Panc1 (cell line): ENCODE data around the gene KCNIP4. TPM values are rescaled to one million over a fixed set of nuclear protein-coding genes. Genes with fewer than 3 reads are reported as not detected.

ENCODE experiments used
- ATAC-seq: fragments of 200-7000 bp; cut with Tn5 transposase; 2 replicates; pipeline ENCODE4 v1.9.1; 2020; ENCODE audit warnings: mild to moderate bottlenecking, moderate library complexity
- BruUV-seq: library from RNA; stranded (reverse); fragments of 400-500 nt; replicated peaks from 2 replicates; lab custom pipeline; 2021; lab: Mats Ljungman, UMichigan
- CTCF ChIA-PET: fragments of 300-600 bp; sonication (Branson Sonifier 250); formaldehyde crosslinking; loops from one replicate; lab custom pipeline; 2022; ENCODE audit warnings: antibody characterized with exemption; lab: Charles Lee
- POLR2A ChIA-PET: fragments of 300-600 bp; sonication (Branson Sonifier 250); formaldehyde crosslinking; loops from one replicate; lab custom pipeline; 2022; ENCODE audit warnings: antibody characterized with exemption; lab: Charles Lee
- DNase-seq: peaks from one replicate; pipeline ENCODE4 v3.0.0-alpha.2; 2010; ENCODE audit warnings: low read depth, low spot score
- H3K27ac ChIP-seq: 2 replicates; pipeline ENCODE4 v1.5.1; 2011; ENCODE audit warnings: mild to moderate bottlenecking, low read length, inconsistent platforms
- H3K27me3 ChIP-seq: fragments of 200-500 bp; sonication (Bioruptor generic); 2 replicates; pipeline ENCODE4 v1.6.0; 2014; ENCODE audit warnings: low read length, inconsistent platforms; ENCODE audit not compliant: control insufficient read depth, insufficient read depth
- H3K36me3 ChIP-seq: fragments of 200-500 bp; sonication (Bioruptor generic); 2 replicates; pipeline ENCODE4 v1.5.1; 2014; ENCODE audit warnings: inconsistent platforms, mild to moderate bottlenecking, low read length, moderate library complexity; ENCODE audit not compliant: control insufficient read depth, insufficient read depth
- H3K4me1 ChIP-seq: 2 replicates; pipeline ENCODE4 v1.5.1; 2011; ENCODE audit warnings: inconsistent platforms, mild to moderate bottlenecking, low read length, moderate library complexity; ENCODE audit not compliant: control insufficient read depth, insufficient read depth
- H3K4me3 ChIP-seq, 2 experiments: 2 replicates each; pipeline ENCODE4 v1.5.1; 2011 to 2012; ENCODE audit warnings: low read depth in 2 of 2, low read length in 2 of 2, mild to moderate bottlenecking in 2 of 2, inconsistent platforms in 1 of 2, moderate library complexity in 1 of 2
- H3K9me3 ChIP-seq: fragments of 200-500 bp; sonication (Bioruptor generic); 2 replicates; pipeline ENCODE4 v1.5.1; 2014; ENCODE audit warnings: low read depth, mild to moderate bottlenecking, inconsistent platforms, low read length, moderate library complexity; ENCODE audit not compliant: control insufficient read depth, insufficient read depth
- POLR2AphosphoS5 ChIP-seq: IDR thresholded peaks from 2 replicates; pipeline ENCODE4 v1.6.1; 2012; ENCODE audit warnings: mild to moderate bottlenecking, low read depth, low read length, moderate library complexity
- SIN3A ChIP-seq: IDR thresholded peaks from 2 replicates; pipeline ENCODE4 v1.6.1; 2012; ENCODE audit warnings: low read depth, mild to moderate bottlenecking, low read length, moderate library complexity, borderline replicate concordance; ENCODE audit not compliant: insufficient read depth
- TCF7L2 ChIP-seq: IDR thresholded peaks from 2 replicates; pipeline ENCODE4 v1.6.1; 2011; ENCODE audit warnings: mild to moderate bottlenecking, low read depth, low read length, inconsistent platforms
- in situ Hi-C: cut with HindIII; loops from 2 replicates; pipeline ENCODE4 v1.10.0; 2016; ENCODE audit warnings: low sequenced_read_pairs, low pct_unique_long_range_greater_than_20kb
- intact Hi-C: fragments of 100-400 bp; cut with micrococcal nuclease; formaldehyde crosslinking; loops from one replicate; pipeline ENCODE4 v1.10.0; 2022; ENCODE audit not compliant: unreplicated experiment
- total RNA-seq: library from RNA; stranded (reverse); gene quantifications from one replicate; pipeline ENCODE4 v1.2.1, GENCODE V29; 2021; ENCODE audit not compliant: unreplicated experiment
- TF ChIP-seq, protein P1 (sequence below), 2 experiments: IDR thresholded peaks; 2 replicates each; pipeline ENCODE4 v1.6.1; 2011 to 2012; ENCODE audit warnings: low read depth in 2 of 2, control low read depth in 1 of 2, low read length in 1 of 2, mild to moderate bottlenecking in 1 of 2, moderate library complexity in 1 of 2; ENCODE audit not compliant: insufficient read depth in 1 of 2
- TF ChIP-seq, protein P2 (sequence below): fragments of 450-650 bp; IDR thresholded peaks from 2 replicates; pipeline ENCODE4 v1.5.1; 2017; ENCODE audit warnings: mild to moderate bottlenecking

KCNIP4 gene
- total RNA-seq, 1 experiment from 2014 or later, result not detected

DNA sequence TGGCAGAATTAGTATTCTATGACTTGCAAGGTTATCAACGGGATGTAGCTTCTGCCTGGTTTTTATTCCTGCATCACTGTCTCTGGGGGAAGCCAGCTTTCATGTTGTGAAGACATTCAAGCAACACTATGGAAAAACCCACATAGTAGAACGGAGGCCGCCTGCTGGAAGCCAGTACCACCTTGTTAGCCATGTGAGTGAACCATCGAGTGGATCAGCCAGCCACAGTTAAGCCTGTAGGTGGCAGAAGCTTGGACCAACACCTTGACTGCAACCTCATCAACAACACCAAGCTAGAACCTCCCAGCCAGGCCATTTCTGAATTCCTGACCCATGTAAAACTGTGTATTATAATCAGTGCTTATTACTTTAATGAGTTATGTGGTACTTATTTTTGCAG is 538.2 kb downstream of the KCNIP4 start:
- POLR2A ChIA-PET, result no interaction called here
- Histone ChIP-seq H3K4me3 (no peak overlapping the region), H3K27ac (no peak overlapping the region), H3K9me3 (no peaks in the 10 kb centered on the region), H3K4me1 (no peaks in the 10 kb centered on the region), H3K27me3 (no peaks in the 10 kb centered on the region), H3K36me3 (no peaks in the 10 kb centered on the region)
- intact Hi-C loops (no loop called here), in situ Hi-C loops (no loop called here)
- CTCF ChIA-PET, result no interaction called here
- no peak for DNase-seq
- no peak for TF ChIP-seq TCF7L2
- BruUV-seq, result no TSS peak
- ATAC-seq, result no peak

DNA sequence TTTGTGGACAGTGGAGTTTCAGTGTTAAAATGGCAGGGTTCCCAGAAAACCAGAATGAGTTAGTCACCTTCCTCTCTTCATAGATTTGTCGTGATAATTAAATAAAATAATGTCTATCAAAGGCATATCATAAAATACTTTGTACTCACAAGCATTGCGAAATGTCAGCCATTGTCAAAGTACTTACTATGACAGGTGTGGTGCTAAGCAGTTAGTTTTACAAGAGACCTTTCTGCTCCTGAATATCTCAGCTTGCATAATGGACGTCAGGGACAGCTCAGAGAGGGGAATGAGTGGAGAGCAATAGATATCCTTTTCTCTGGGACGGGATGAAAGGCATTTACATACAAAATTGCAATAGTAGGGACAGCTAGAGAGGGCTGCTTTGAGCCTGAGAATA is 560.9 kb downstream of the KCNIP4 start:
- TF ChIP-seq, protein P1, sequence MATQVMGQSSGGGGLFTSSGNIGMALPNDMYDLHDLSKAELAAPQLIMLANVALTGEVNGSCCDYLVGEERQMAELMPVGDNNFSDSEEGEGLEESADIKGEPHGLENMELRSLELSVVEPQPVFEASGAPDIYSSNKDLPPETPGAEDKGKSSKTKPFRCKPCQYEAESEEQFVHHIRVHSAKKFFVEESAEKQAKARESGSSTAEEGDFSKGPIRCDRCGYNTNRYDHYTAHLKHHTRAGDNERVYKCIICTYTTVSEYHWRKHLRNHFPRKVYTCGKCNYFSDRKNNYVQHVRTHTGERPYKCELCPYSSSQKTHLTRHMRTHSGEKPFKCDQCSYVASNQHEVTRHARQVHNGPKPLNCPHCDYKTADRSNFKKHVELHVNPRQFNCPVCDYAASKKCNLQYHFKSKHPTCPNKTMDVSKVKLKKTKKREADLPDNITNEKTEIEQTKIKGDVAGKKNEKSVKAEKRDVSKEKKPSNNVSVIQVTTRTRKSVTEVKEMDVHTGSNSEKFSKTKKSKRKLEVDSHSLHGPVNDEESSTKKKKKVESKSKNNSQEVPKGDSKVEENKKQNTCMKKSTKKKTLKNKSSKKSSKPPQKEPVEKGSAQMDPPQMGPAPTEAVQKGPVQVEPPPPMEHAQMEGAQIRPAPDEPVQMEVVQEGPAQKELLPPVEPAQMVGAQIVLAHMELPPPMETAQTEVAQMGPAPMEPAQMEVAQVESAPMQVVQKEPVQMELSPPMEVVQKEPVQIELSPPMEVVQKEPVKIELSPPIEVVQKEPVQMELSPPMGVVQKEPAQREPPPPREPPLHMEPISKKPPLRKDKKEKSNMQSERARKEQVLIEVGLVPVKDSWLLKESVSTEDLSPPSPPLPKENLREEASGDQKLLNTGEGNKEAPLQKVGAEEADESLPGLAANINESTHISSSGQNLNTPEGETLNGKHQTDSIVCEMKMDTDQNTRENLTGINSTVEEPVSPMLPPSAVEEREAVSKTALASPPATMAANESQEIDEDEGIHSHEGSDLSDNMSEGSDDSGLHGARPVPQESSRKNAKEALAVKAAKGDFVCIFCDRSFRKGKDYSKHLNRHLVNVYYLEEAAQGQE (IDR thresholded peaks at IDR 0.05; ENCODE audit: insufficient read depth in 1 of 2, low read depth in 2 of 2, low read length in 1 of 2), result no peak
- no peak for TF ChIP-seq SIN3A
- no peak for TF ChIP-seq POLR2AphosphoS5
- TF ChIP-seq, protein P2, sequence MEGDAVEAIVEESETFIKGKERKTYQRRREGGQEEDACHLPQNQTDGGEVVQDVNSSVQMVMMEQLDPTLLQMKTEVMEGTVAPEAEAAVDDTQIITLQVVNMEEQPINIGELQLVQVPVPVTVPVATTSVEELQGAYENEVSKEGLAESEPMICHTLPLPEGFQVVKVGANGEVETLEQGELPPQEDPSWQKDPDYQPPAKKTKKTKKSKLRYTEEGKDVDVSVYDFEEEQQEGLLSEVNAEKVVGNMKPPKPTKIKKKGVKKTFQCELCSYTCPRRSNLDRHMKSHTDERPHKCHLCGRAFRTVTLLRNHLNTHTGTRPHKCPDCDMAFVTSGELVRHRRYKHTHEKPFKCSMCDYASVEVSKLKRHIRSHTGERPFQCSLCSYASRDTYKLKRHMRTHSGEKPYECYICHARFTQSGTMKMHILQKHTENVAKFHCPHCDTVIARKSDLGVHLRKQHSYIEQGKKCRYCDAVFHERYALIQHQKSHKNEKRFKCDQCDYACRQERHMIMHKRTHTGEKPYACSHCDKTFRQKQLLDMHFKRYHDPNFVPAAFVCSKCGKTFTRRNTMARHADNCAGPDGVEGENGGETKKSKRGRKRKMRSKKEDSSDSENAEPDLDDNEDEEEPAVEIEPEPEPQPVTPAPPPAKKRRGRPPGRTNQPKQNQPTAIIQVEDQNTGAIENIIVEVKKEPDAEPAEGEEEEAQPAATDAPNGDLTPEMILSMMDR, result no peak
- ChIA-PET CTCF (no interaction called here), POLR2A (no interaction called here)
- no TSS peak for BruUV-seq
- no peak for ATAC-seq
- no peaks in the 10 kb centered on the region for H3K4me1 ChIP-seq
- DNase-seq, result no peak
- H3K36me3 ChIP-seq, result no peaks in the 10 kb centered on the region
- no peaks in the 10 kb centered on the region for H3K27me3 ChIP-seq
- H3K4me3 ChIP-seq, result no peak overlapping the region
- intact Hi-C loops, result no loop called here
- no peaks in the 10 kb centered on the region for H3K9me3 ChIP-seq
- H3K27ac ChIP-seq, result no peak overlapping the region
- in situ Hi-C loops, result no loop called here

DNA sequence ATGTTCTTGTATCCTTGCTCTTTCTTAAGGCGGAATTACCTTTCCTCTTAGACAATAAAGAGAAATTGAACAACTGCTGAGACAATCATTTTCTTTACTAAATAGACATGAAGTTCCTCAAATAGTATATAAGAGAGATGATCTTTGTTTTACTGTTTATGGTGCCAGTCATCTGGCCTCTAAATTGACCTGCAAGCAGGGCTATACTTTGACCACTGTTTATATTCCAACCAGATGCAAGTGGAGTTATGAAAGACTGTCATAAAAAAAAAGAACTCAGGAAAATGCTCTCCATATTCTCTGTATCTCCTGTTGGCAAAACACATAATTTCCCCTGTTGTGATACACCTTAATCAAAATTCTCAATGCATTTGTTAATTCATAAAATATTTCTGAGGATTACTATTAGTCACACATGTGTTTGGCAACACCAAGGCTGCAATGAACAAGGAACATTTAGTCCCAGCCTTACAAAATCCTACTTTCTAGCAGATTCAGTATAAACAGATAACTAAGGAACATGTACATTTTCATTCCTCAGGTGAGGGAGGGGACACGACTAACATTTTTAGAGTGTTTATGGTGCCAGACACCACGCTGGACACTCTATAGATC is 562.3 kb downstream of the KCNIP4 start:
- ChIA-PET CTCF (no interaction called here), POLR2A (no interaction called here)
- Histone ChIP-seq H3K27ac (no peak overlapping the region), H3K27me3 (no peaks in the 10 kb centered on the region), H3K4me1 (no peaks in the 10 kb centered on the region), H3K4me3 (no peak overlapping the region), H3K9me3 (no peaks in the 10 kb centered on the region), H3K36me3 (no peaks in the 10 kb centered on the region)
- no peak for DNase-seq
- BruUV-seq, result no TSS peak
- TF ChIP-seq, protein P2, result no peak
- TF ChIP-seq TCF7L2 (no peak), SIN3A (no peak), POLR2AphosphoS5 (no peak)
- TF ChIP-seq, protein P1 (IDR thresholded peaks at IDR 0.05; ENCODE audit: insufficient read depth in 1 of 2, low read depth in 2 of 2, low read length in 1 of 2), result no peak
- ATAC-seq, result no peak
- intact Hi-C loops (no loop called here), in situ Hi-C loops (no loop called here)
